NCI-H1436 (cell line): ENCODE data around the gene DOK3.
A peak's percentile ranks its signal among the peaks of the same experiment; 100 is the strongest.

Experiments
- DNase-seq: peaks from one replicate; lab custom pipeline; 2025; lab: John Stamatoyannopoulos, UW

Gene DOK3

DNA sequence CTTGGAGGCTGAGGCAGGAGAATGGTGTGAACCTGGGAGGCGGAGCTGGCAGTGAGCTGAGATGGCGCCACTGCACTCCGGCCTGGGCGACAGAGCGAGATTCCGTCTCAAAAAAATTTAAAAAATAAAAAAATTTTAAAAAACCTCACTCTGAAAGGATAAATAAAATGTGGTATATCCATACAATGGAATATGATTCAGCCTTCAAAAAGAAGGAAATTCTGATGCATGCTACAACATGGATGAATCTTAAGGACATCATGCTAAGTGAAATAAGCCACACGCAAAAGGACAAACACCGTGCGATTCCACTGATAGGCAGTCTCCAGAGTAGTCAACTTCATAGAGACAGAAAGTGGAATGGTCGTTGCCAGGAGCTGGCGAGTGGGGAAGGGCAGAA, 44.6 kb downstream of the DOK3 start:
- no peak for DNase-seq

DNA sequence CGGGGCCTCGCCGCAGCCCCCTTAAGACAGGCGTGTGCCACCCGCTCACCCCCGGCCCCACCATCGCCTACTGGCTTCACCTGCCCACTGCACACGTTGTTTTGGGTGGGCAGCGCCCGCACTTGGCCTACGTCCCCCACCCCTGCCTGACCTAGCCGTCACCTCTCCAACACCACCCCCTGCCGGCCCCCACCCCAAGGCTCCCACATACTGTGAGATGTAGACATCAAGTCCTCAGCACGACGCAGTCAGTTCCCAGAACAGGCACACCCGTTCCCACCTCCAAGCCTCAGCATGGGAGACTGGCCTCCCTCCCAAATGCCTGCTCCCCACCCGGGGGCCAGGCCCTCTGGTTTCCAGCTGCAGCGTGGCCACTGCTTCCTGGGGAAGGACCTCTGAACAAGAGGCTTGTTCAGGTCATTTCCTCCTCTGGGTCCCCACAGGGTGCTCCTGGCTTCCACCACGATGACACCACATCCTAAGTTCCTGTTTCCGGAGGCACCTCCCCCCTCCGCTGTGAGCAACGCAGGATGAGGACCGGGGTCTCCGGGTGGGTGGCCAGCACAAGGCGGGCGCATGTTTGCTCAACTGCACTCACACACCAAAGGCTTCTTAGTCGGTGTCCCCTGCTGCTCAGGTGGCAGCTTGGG, 47.5 kb downstream of the DOK3 start:
- DNase-seq, result no peak

DNA sequence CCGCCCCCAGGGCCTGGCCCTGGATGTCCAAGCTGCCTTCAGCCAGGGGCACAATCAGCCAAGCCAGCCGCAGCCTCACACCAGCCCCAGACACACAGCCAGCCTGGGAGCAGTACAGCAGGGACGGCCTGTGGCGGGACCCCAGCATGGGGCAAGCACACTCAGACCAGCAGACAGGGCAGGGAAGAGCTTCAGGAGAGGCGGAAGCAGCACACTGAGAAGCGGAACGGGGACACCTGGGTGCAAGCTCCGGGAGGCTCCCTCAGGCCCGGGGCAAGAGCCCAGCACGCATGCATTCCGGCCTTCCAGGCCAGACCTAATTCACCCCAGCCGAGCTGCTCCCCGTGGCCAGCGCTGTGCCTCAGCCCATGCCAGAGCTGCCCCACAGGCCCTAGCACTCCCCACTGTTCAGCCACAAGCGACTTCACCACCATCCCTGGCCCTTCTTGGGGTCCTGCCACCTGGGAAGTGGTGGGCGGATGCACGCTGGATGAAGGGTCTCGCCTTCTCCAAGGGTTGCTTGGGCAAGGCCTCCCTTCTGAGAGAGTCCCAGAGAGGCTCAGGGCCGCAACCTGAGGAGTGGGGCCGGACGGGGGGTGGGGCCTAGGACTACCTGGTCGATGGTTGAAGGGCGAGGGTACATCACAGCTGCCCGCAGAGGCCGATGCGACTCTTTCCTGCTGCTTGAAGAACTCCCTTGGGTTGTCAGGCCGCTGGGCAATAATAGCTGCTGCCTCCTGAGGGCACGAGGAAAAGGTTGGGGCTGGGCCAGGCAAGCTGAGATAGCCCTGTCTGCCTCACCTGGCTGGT, 49.6 kb downstream of the DOK3 start:
- no peak for DNase-seq

DNA sequence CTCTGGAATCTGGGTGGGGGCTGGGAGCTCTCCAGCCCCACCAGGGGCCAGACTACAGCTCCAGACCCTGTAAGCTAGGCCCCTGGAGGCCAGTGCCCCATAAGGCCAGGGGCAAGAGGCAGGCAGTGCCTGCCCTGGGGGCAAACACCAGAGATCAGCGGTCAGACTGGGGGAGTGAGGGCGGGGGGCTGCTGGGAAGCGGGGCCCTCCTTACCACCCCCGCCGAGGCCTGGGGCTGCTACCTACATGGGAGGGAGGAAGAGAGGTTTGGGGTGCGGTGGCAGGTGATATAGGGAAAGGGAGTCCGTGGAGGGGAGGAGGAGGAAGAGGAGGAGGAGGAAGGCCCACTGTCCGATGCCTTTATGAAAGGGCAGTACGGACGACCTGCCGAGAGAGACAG, 50.3 kb downstream of the DOK3 start:
- DNase-seq, result no peak

DNA sequence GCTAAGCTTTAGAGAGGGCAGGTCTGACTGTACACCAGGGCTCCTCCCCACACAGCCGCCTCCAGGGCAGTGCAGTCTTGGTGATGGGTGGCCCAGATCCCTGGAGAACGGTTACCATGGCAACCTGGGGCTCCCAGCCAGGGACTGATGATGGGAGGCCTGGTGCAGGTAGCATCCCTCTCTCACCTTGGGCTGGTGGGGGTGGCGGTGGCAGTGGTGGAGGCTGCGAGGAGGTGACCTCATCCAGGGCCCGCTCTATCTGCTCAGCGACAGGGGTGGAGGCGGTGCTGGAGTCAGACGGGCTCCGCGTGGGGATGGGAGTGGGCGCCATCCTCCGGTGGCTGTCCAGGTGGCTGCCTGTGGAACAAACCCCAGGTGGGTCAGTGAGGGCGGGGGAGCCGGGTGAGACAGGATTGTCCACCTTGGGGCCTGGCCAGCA, 50.7 kb downstream of the DOK3 start:
- no peak for DNase-seq

DNA sequence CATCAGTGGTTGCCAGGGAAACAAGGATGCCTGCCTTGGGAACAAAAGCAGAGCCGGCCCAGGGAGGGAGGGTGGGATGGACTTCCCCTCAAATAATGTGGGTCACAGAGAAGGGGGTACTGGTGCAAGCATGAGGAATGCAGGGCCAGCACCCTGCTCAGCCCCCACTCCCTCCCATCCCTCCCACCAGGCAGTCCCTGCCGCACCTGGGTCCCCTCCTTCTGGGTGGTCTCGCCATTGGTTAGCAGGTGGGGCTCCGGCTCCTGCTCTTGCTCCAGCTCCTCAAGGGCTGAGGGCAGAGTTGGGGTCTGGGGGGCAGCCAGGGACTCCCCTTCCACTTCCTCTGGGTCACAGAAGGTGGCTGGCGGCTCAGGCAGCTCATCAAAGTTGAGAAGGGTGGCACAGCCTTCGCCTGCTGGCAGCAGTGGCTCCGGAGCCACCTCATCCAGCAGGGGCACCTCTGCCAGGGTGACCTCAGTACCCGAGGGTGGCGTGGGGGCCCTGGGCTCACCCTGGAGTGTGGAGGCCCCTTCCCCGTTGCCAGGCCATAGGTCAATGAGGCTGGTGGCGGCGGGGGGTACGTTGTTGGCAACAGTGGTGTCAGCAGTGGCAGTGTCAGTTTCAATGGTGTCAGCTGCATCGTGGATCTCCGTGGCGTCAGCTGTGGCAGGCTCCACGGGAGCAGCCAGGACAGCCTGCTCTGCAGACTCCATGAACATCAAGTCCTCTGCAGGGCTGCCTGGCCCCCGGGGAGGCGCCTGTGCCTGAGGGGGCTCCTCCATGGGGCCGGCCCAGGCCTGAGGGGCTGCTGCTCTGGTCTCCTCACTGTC, 51.6 kb downstream of the DOK3 start:
- no peak for DNase-seq

DNA sequence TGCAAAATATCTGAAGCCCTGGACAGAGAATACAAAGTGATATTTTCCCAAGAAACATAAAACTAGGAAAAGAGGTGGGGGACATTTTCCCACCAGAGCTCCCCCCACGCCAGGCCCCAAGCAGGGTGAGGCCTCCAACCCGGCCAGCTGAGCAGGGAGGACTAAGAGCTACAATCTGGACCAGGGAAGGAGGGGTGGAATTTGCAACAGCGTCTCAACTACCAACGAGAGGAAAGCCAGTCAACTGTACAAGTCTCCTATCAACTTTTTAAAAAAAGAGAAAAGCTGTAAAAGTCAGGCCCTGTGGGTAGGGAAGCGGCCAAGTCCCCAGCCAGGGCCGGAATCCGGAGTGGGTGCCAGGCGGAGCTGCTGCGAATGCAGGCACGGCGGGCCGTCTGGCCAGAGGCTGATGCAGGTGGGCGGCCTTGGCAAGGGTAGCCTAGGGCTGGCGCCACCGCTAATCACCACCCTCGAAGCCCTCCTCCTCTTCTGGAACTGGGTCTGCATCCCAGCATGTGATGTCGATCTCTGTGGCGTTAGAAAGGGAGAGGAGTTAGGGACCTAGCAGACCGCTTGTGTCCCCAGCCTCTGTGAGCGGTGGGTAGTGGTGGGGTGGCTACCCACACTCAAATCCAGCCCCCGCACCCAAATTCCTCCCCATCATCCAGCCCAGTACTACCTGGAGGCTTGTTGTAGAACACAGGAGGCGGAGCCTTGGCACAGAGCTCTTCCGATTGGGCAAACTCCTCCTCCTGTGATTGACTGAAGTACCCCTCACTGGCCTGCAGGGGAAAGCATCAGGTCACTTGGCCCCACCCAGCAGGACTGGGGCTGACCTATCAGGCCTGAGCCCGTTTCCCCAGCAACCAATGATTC, 52.4 kb downstream of the DOK3 start:
- peak; percentile 79 for DNase-seq

DNA sequence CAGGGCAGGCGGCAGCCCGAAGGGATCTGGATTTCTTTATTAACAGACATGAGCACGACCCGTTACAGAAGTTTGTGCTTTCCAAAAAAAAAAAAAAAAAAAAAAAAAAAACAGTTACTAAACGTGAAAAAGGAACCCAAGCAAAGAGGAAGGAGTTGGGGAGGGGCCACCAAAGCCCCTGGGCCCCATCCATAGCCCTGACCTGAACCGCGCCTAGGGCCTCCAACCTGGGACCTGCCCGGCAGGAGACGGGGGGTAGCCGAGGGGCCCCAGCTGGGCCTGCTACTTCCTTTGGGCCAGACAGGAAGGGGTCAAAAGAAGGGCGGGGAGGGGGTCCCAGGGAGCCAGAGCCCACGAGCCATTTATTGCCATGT, 53.0 kb downstream of the DOK3 start:
- DNase-seq, result no peak

DNA sequence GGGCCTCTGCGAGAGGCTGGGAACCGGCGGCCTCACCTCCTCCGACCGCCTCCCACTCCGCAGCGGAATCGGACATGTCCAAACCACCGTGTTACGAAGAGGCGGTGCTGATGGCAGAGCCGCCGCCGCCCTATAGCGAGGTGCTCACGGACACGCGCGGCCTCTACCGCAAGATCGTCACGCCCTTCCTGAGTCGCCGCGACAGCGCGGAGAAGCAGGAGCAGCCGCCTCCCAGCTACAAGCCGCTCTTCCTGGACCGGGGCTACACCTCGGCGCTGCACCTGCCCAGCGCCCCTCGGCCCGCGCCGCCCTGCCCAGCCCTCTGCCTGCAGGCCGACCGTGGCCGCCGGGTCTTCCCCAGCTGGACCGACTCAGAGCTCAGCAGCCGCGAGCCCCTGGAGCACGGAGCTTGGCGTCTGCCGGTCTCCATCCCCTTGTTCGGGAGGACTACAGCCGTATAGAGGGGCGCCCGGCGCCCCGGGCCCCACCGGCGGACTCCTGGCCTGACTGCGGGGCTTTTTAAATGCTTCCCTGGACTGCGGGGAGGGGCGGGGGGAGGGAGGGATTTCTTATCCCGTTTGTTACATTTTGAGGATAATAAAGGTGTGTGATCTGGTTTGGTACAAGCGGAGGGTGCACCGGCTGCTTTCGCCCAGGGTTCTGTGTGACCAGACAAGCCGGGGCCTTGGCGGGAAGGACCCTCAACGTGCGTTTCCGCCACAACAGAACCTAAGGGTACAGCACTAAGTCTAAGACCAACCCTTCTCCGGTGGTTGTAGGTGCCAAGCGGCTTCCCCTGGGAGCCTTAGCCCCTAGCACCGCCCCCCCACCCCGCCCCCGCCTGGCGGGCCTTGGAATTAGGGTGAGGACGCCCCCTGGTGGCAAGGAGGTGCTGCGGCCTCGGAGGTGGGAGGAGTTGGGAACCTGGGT, 53.7 kb downstream of the DOK3 start:
- peak; percentile 83 for DNase-seq

DNA sequence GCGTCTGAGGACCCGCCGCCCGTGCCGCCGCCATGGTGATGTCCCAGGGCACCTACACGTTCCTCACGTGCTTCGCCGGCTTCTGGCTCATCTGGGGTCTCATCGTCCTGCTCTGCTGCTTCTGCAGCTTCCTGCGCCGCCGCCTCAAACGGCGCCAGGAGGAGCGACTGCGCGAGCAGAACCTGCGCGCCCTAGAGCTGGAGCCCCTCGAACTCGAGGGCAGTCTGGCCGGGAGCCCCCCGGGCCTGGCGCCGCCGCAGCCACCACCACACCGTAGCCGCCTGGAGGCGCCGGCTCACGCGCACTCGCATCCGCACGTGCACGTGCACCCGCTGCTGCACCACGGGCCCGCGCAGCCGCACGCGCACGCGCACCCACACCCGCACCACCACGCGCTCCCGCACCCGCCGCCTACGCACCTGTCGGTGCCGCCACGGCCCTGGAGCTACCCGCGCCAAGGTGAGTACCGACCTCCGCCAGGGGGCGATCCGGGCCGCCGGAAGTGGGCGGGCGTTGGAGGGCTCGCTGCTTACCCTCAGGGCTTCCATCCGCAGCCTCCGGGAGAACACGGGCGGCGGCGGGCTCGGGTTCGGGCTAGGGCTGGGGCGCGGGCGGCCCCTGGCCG, 54.5 kb downstream of the DOK3 start:
- DNase-seq, result peak; percentile 68

DNA sequence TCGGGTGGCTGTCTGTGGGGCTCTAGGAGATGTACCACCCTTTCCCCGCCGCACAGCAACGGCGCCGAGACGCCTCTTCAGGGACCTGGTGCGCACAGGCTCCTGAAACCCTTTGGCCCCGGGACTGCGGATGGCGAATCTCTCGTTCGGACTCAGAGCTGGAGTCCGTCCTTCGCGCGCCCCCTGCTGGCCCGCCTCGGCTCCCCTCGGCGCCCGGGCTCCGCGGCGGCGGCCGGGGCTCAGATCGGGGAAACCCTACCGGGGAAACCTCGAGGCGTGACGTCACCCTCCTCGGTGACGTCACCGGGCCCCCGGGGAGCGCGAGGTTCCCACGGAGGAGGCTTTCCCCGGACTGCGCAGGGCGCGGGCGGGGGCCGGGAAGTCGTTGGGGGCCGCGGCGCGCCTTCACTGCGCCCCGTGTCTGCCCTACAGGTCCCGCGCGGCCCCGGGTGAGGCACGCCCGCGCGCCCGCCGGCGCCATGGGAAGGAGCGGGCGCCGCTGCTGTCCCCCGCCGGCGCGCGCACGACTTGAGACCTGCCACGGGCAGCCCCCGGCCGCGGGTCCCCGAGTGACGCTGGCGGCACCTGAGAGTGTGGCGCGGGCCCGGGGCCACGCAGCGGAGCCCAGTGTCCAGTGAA, 55.1 kb downstream of the DOK3 start:
- peak; percentile 70 for DNase-seq

DNA sequence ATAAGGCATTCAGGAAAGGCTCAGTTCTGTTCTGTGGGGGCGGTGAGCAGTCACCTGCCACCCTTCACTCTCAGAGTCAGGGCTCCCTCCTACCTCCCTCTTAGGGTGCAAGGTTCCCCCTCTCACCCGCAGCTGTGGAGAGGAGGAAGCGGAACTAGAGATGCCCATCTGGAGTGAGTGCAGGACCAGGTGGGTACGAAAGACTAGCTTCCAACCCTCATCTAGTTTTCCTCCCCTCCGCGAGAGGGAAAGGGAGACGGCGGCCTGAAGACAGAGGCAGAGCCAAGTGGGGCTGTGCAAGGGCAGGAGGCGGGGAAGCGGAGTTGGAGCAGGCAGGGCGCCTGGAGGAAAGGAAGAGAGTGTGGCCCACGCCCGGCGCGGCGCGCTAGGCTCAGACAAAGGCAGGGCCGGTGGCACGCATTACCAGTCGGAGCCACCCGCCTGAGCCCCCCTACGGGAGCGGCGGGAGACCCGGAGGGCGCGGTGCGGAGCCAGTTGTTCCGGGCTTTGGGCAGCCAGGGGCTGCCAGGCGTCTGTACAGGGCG, 55.7 kb downstream of the DOK3 start:
- DNase-seq, result no peak

DNA sequence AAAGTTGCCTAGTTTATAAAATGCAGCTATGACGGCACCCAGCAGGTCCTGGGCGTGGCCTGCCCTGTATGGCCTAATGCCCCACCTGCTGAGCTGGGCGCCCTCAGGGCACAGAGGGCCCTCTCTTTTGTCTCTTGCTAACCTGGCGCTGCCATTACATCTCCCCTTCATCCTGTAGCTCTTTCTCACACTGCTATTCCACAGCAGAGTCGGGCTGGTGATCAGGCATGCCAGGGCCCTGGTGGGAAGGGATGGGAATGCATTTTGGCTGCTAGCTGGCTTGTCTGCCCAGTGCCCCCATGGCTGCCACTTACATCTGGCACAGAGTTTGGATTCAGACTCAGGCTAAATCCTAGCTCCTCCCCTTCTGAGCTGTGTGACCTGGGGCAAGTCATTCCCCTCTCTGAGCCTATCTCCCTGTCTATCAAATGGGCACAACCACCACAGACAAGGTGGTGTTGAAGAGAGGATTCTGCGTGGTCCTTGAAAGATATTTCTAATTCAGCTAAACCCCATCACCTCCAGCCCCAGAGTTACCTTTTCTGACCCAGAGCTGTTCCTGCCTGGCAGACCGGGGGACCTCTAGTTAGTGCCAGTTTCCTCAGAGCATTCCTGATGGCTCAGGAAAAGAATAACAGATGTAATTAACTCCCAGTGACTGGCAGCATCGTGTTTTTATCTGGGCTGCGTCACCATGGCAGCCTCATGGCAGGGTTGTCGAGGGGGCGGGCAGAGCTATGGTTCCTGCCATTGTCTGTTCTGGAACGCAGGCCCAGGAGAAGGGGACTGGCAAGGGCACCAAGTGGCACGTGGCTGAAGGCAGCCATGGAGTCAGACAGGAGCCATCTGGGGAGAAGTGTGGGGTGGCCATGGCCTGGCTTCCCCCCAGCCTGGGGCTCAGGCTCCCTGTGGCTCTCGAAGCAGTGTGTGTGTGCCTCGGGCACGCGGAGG, 56.7 kb downstream of the DOK3 start:
- DNase-seq, result no peak
